Progenitor cell of endocrine pancreas (in vitro differentiated cells): ENCODE results near the gene NSMF. TPM values are rescaled to one million over a fixed set of nuclear protein-coding genes. Genes with fewer than 3 reads are reported as not detected.
A peak's percentile ranks its signal among the peaks of the same experiment; 100 is the strongest.

ENCODE experiments used
- DNase-seq: peaks from one replicate; pipeline ENCODE4 v3.0.0; 2021; ENCODE audit warnings: low spot score; ENCODE audit not compliant: unreplicated experiment
- H3K27ac Mint-ChIP-seq: 2 replicates; pipeline ENCODE4 v1.8.0; 2021; ENCODE audit warnings: mild to moderate bottlenecking, moderate library complexity, mixed read lengths
- H3K27me3 Mint-ChIP-seq: 2 replicates; pipeline ENCODE4 v1.8.0; 2021; ENCODE audit warnings: mixed read lengths
- H3K36me3 Mint-ChIP-seq: 2 replicates; pipeline ENCODE4 v1.8.0; 2022; ENCODE audit warnings: mixed read lengths; ENCODE audit not compliant: insufficient read depth
- H3K4me1 Mint-ChIP-seq: 2 replicates; pipeline ENCODE4 v1.8.0; 2021; ENCODE audit warnings: low read depth, mixed read lengths
- H3K4me3 Mint-ChIP-seq: 2 replicates; pipeline ENCODE4 v1.8.0; 2021; ENCODE audit warnings: low read depth, mild to moderate bottlenecking, moderate library complexity, mixed read lengths
- H3K9me3 Mint-ChIP-seq: 2 replicates; pipeline ENCODE4 v1.8.0; 2021; ENCODE audit warnings: low read depth, mixed read lengths
- CTCF ChIP-seq: fragments of 200-600 bp; sonication (generic); IDR thresholded peaks from one replicate; pipeline ENCODE4 v1.5.0; 2021; ENCODE audit warnings: antibody characterized with exemption, mild to moderate bottlenecking; ENCODE audit not compliant: unreplicated experiment
- total RNA-seq: library from RNA; stranded (reverse); gene quantifications from 2 replicates; pipeline ENCODE4 v1.2.1, GENCODE V29; 2021

NSMF gene
- total RNA-seq, 1 donor from 2014 or later = 57.4 TPM

- no peak for TF ChIP-seq CTCF
- no peaks in the 10 kb centered on the region for H3K36me3 Mint-ChIP-seq
- H3K27me3 Mint-ChIP-seq = peaks cover 8% of the 10 kb centered on the region
- DNase-seq = no peak
- no peak overlapping the region for H3K27ac Mint-ChIP-seq
- no peak overlapping the region for H3K4me3 Mint-ChIP-seq
- no peaks in the 10 kb centered on the region for H3K9me3 Mint-ChIP-seq
- H3K4me1 Mint-ChIP-seq = peaks cover 7% of the 10 kb centered on the region
These were observed 13.2 kb downstream of the NSMF start for GRCh38 chr9:137445930-137446431.

- H3K27me3 Mint-ChIP-seq = peaks cover 8% of the 10 kb centered on the region
- peaks cover 7% of the 10 kb centered on the region for H3K4me1 Mint-ChIP-seq
- peak overlapping the region; percentile 65 for H3K27ac Mint-ChIP-seq
- no peaks in the 10 kb centered on the region for H3K9me3 Mint-ChIP-seq
- DNase-seq = peak; percentile 72
- no peaks in the 10 kb centered on the region for H3K36me3 Mint-ChIP-seq
- H3K4me3 Mint-ChIP-seq = peak overlapping the region; percentile 51
- peak; percentile 80 for TF ChIP-seq CTCF
These were observed 13.8 kb downstream of the NSMF start for GRCh38 chr9:137445275-137445807.

- H3K36me3 Mint-ChIP-seq = no peaks in the 10 kb centered on the region
These were observed 14.9 kb downstream of the NSMF start for GRCh38 chr9:137444106-137444790.

GRCh38 chr9:137441935-137442321 lies 17.2 kb downstream of the NSMF start:
- Mint-ChIP-seq H3K9me3 (no peaks in the 10 kb centered on the region), H3K4me1 (peaks cover 7% of the 10 kb centered on the region), H3K27ac (peak overlapping the region; percentile 77), H3K27me3 (peaks cover 5% of the 10 kb centered on the region), H3K4me3 (peak overlapping the region; percentile 74), H3K36me3 (no peaks in the 10 kb centered on the region)
- TF ChIP-seq CTCF = no peak
- no peak for DNase-seq

More at GRCh38 chr9:137444106-137444790, 14.9 kb downstream of the NSMF start:
- Mint-ChIP-seq H3K27me3 (peaks cover 8% of the 10 kb centered on the region), H3K4me1 (peaks cover 8% of the 10 kb centered on the region), H3K27ac (peak overlapping the region; percentile 79), H3K9me3 (no peaks in the 10 kb centered on the region), H3K4me3 (no peak overlapping the region)
- no peak for TF ChIP-seq CTCF
- no peak for DNase-seq

- H3K9me3 Mint-ChIP-seq = no peaks in the 10 kb centered on the region
- peaks cover 7% of the 10 kb centered on the region for H3K4me1 Mint-ChIP-seq
- H3K36me3 Mint-ChIP-seq = no peaks in the 10 kb centered on the region
- H3K27ac Mint-ChIP-seq = peak within 1 kb of the TSS; percentile 77
- peaks cover 5% of the 10 kb centered on the region for H3K27me3 Mint-ChIP-seq
- TF ChIP-seq CTCF = no peak
- peak; percentile 83 for DNase-seq
- H3K4me3 Mint-ChIP-seq = peak within 1 kb of the TSS; percentile 74
These were observed 17.7 kb downstream of the NSMF start, which contains the start of gene ENTPD8 for GRCh38 chr9:137441289-137441934. TSS of gene ENTPD8 (minus strand) at chr9:137441357. CDS start at chr9:137438285, 3,072 bp downstream.
